BLaER1 treated with 17β-estradiol and CSF1 and Interleukin-3, amounts not matched to agents 10 nM and 100 nM (cell line): ENCODE results near the gene MMP7.
A peak's percentile ranks its signal among the peaks of the same experiment; 100 is the strongest.

Experiments used
- H3K27ac ChIP-seq, 11 experiments: shearing (Covaris generic); formaldehyde crosslinking; 2 replicates each; pipeline ENCODE4 v1.8.1; 2022
- H3K27me3 ChIP-seq, 11 experiments: shearing (Covaris generic); formaldehyde crosslinking; 2 replicates each; pipeline ENCODE4 v1.8.1; 2022
- H3K36me3 ChIP-seq, 11 experiments: shearing (Covaris generic); formaldehyde crosslinking; 2 replicates each; pipeline ENCODE4 v1.8.1; 2022
- H3K4me1 ChIP-seq, 10 experiments: shearing (Covaris generic); formaldehyde crosslinking; 2 replicates each; pipeline ENCODE4 v1.8.1; 2022
- H3K4me2 ChIP-seq, 11 experiments: shearing (Covaris generic); formaldehyde crosslinking; 2 replicates each; pipeline ENCODE4 v1.8.1; 2022
- H3K4me3 ChIP-seq, 10 experiments: shearing (Covaris generic); formaldehyde crosslinking; 2 replicates each; pipeline ENCODE4 v1.8.1; 2022
- H3K9ac ChIP-seq, 11 experiments: shearing (Covaris generic); formaldehyde crosslinking; 2 replicates each; pipeline ENCODE4 v1.8.1; 2022
- H3K9me3 ChIP-seq, 11 experiments: shearing (Covaris generic); formaldehyde crosslinking; replicated peaks in 1 of 11; 2 replicates each; pipeline ENCODE4 v1.8.1; 2022
- H4K20me1 ChIP-seq, 11 experiments: shearing (Covaris generic); formaldehyde crosslinking; 2 replicates each; pipeline ENCODE4 v1.8.1; 2022
- Cebpa-rat ChIP-seq, 11 experiments: shearing (Covaris generic); IDR thresholded peaks; 2 replicates each; pipeline ENCODE4 v1.8.1; 2022

Gene MMP7

DNA sequence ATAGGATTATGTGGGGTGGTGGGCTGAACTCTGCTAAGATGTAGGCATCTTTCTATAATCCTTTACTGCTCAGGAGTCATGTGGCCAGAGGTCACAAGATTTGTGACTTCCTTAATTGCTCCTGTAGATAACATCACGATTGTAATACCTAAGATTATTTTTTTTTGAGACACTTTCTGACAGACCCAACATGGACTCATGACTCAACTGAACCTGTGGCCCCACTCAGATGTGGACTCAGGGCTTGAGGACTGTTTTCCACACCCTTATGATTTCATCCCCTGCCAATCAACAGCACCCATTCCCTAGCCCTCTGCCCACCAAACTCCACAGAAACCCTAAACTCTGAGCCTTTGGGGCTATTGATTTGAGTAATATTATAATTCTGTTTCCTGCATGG, 35.6 kb upstream of the MMP7 start:
- Histone ChIP-seq H3K9ac (no peak overlapping the region), H3K27ac (no peak overlapping the region), H3K36me3 (peaks cover 0 to 12% (median 5%) of the 10 kb centered on the region in 11 experiments; a peak in 5 of 22 replicates), H3K9me3 (peaks cover 50 to 80% (median 61%) of the 10 kb centered on the region in 11 experiments), H4K20me1 (no peaks in the 10 kb centered on the region), H3K4me1 (peaks cover 7 to 35% (median 27%) of the 10 kb centered on the region in 10 experiments), H3K4me2 (no peak overlapping the region), H3K4me3 (peak overlapping the region in 1 of 10 experiments; percentile 30; a peak in 1 of 20 replicates), H3K27me3 (no peaks in the 10 kb centered on the region)
- no peak for TF ChIP-seq Cebpa-rat (IDR thresholded peaks at IDR 0.05)

DNA sequence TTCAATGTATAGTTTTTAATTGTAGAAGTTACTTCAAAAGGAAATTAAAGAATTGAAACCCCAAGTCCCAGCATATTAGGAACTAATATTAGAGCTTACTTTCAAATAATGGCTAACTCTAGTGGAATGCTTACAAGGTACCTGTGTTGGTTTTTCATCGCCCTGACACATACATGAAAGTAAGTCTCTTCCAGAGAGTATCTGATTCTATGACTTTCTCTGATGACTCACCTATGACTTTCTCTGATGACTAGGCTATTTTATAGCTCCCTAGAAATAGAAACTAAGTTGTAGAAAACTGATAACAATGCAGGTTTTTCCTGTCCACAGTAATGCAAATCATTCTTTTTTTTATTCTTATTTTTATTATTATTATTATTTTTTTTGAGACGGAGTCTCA, 33.6 kb upstream of the MMP7 start:
- H3K9me3 ChIP-seq, result peaks cover 36 to 66% (median 51%) of the 10 kb centered on the region in 11 experiments
- H3K9ac ChIP-seq, result no peak overlapping the region
- H3K27ac ChIP-seq, result no peak overlapping the region
- TF ChIP-seq Cebpa-rat (IDR thresholded peaks at IDR 0.05), result no peak
- H4K20me1 ChIP-seq, result no peaks in the 10 kb centered on the region
- H3K4me1 ChIP-seq, result peaks cover 24 to 53% (median 47%) of the 10 kb centered on the region in 10 experiments
- peaks cover 0 to 12% (median 5%) of the 10 kb centered on the region in 11 experiments; a peak in 5 of 22 replicates for H3K36me3 ChIP-seq
- 0 out of 22 replicates have a peak overlapping the region, but pooled peaks of 1 of the 11 experiments have one; percentile 16 for H3K4me2 ChIP-seq
- no peaks in the 10 kb centered on the region for H3K27me3 ChIP-seq
- H3K4me3 ChIP-seq, result no peak overlapping the region

DNA sequence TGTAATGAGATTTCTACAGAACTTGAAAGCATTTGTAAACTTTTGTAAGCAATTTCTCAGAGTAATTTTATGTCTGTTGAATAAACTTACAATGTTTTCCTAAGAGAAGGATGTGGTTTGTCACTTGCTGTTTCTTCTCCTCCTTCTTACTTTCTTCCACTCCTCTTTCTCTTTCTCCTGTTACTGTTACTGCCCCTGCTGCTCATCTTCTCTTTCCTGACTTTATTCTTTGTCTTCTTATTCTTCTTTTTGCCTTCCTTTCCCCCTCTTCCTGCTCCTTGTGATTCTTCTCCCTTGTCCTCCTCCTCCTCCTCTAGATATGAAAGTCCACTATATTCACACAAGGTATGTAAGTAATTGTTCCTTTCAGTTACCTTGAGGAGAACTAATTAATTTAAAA, 31.1 kb upstream of the MMP7 start:
- no peak for TF ChIP-seq Cebpa-rat (IDR thresholded peaks at IDR 0.05)
- peak overlapping the region in 2 of 10 experiments; percentile 39; a peak in 2 of 20 replicates for H3K4me3 ChIP-seq
- peaks cover 24 to 57% (median 48%) of the 10 kb centered on the region in 10 experiments for H3K4me1 ChIP-seq
- no peaks in the 10 kb centered on the region for H3K27me3 ChIP-seq
- H3K9ac ChIP-seq, result peak overlapping the region in 2 of 11 experiments; percentile 15 to 64; a peak in 3 of 22 replicates
- H3K9me3 ChIP-seq, result peaks cover 26 to 66% (median 51%) of the 10 kb centered on the region in 11 experiments
- peak overlapping the region; percentile 60 to 92 (median 76); a peak in 21 of 22 replicates for H3K4me2 ChIP-seq
- H3K36me3 ChIP-seq, result peaks cover 0 to 8% (median 0%) of the 10 kb centered on the region in 11 experiments; a peak in 2 of 22 replicates
- peak overlapping the region in 8 of 11 experiments; percentile 26 to 72 (median 58); a peak in 13 of 22 replicates for H3K27ac ChIP-seq
- no peaks in the 10 kb centered on the region for H4K20me1 ChIP-seq

DNA sequence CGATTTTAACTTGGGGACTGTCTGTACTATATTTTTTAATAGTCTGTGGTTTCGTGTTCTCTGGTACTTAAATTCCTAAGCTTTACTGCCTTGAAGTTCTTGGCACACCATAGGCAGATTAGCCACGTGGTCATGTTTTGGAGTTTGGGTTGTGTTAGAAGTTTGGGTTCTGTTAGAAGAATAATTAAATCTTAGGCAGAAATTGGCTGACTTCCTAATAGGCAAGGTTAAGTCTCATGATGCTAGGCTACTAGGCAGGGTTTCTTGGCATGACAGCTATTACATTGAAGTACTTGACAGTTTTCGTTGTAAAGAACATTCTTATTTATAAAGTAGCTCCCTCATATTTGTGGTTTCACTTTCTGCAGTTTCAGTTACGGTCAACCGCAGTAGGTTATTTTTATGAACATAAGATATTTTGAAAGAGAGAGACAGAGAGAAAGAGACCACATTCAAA, 30.0 kb upstream of the MMP7 start:
- peak overlapping the region in 6 of 10 experiments; percentile 27 to 39 (median 36); a peak in 10 of 20 replicates for H3K4me3 ChIP-seq
- no peak for TF ChIP-seq Cebpa-rat (IDR thresholded peaks at IDR 0.05)
- peaks cover 24 to 57% (median 48%) of the 10 kb centered on the region in 10 experiments for H3K4me1 ChIP-seq
- H3K27me3 ChIP-seq, result no peaks in the 10 kb centered on the region
- peaks cover 0 to 8% (median 0%) of the 10 kb centered on the region in 11 experiments; a peak in 2 of 22 replicates for H3K36me3 ChIP-seq
- peak overlapping the region in 8 of 11 experiments; percentile 3 to 64 (median 14); a peak in 7 of 22 replicates for H3K9ac ChIP-seq
- peak overlapping the region; percentile 60 to 92 (median 76) for H3K4me2 ChIP-seq
- H3K27ac ChIP-seq, result peak overlapping the region in 10 of 11 experiments; percentile 4 to 72 (median 52); a peak in 19 of 22 replicates
- H3K9me3 ChIP-seq, result peaks cover 16 to 66% (median 41%) of the 10 kb centered on the region in 11 experiments
- H4K20me1 ChIP-seq, result no peaks in the 10 kb centered on the region

DNA sequence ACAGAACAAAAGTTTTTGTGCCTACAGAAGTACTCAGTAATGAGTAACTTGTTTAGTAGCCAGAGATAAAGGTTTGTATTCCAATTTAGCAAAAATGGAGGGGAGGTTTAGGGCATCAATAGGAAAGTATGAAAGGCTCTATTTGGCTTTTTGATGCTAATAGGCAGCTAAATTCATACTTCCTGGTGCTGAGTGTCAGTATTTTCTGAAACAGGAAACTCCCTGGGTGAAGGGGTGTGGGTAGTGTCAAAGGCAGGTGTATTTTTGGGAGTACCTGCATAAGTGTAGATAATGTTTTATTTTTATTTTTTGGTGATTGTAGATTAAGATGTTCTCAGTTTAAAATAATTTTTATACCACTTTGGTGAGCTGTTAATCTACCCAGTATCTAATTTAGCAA, 29.3 kb upstream of the MMP7 start:
- Histone ChIP-seq H3K4me3 (peak overlapping the region in 2 of 10 experiments; percentile 23 to 39; a peak in 2 of 20 replicates), H3K36me3 (peaks cover 0 to 8% (median 0%) of the 10 kb centered on the region in 11 experiments; a peak in 2 of 22 replicates), H3K4me1 (peaks cover 24 to 57% (median 48%) of the 10 kb centered on the region in 10 experiments), H4K20me1 (no peaks in the 10 kb centered on the region), H3K27ac (peak overlapping the region in 5 of 11 experiments; percentile 49 to 72 (median 64); a peak in 7 of 22 replicates), H3K4me2 (peak overlapping the region; percentile 60 to 92 (median 76); a peak in 21 of 22 replicates), H3K9ac (no peak overlapping the region; a peak in 1 of 22 replicates), H3K27me3 (no peaks in the 10 kb centered on the region; a peak in 1 of 22 replicates), H3K9me3 (peaks cover 13 to 62% (median 34%) of the 10 kb centered on the region in 11 experiments)
- TF ChIP-seq Cebpa-rat (IDR thresholded peaks at IDR 0.05), result no peak

DNA sequence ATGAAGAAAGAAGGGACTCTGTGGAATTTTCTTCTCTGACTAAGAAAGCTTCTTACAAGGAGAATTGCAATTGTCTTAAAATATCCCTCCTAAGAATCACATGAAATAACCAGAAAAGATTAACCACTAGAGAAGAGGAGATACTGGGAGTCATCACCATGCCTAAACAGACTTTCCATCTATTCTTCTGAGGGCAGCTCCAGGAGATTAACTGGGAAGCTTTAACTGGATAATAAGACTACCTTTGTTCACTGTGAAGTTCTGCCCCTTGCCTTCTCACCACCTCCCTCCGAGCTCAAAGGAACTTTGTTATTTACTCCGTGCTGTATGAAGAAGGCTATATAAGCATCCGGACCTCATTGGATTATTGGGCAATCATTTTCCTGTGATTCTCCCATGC, 24.5 kb upstream of the MMP7 start:
- Histone ChIP-seq H3K4me3 (no peak overlapping the region), H3K9me3 (peaks cover 13 to 38% (median 29%) of the 10 kb centered on the region in 11 experiments), H3K36me3 (peaks cover 0 to 8% (median 0%) of the 10 kb centered on the region in 11 experiments; a peak in 2 of 22 replicates), H3K4me1 (peaks cover 7 to 20% (median 10%) of the 10 kb centered on the region in 10 experiments; a peak in 19 of 20 replicates), H3K27me3 (peaks cover 0 to 31% (median 0%) of the 10 kb centered on the region in 11 experiments; a peak in 6 of 22 replicates), H4K20me1 (no peaks in the 10 kb centered on the region), H3K9ac (no peak overlapping the region), H3K27ac (no peak overlapping the region), H3K4me2 (no peak overlapping the region)
- 0 out of 22 replicates have a peak, but pooled peaks of 1 of the 11 experiments have one; percentile 9 for TF ChIP-seq Cebpa-rat (IDR thresholded peaks at IDR 0.05)

DNA sequence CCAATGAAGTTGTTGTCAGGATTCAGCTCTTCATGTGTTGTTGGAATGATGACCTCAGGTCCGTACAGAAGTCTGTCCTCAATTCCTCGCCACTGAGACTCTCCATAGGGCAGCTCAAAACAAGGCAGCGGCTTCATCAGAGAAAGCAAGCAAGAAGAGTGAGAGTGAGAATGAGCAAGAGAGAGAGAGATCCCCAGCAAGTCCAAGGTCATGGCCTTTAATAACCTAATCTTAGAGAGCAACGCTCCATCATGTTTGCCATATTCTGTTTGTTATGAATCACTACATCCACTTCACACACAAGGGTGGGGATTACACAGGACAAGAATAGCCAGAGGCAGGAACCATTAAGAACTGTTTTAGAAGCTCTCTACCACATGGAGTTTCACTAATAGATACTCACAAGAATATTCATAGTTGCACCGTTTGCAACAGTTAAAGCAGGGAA, 23.3 kb upstream of the MMP7 start:
- H3K4me1 ChIP-seq, result peaks cover 0 to 8% (median 0%) of the 10 kb centered on the region in 10 experiments; a peak in 6 of 20 replicates
- H3K27ac ChIP-seq, result no peak overlapping the region
- H3K9ac ChIP-seq, result no peak overlapping the region
- peaks cover 11 to 35% (median 25%) of the 10 kb centered on the region in 11 experiments for H3K9me3 ChIP-seq
- H4K20me1 ChIP-seq, result no peaks in the 10 kb centered on the region
- H3K27me3 ChIP-seq, result peaks cover 0 to 33% (median 0%) of the 10 kb centered on the region in 11 experiments; a peak in 7 of 22 replicates
- TF ChIP-seq Cebpa-rat (IDR thresholded peaks at IDR 0.05), result no peak
- H3K4me3 ChIP-seq, result no peak overlapping the region
- H3K4me2 ChIP-seq, result no peak overlapping the region
- H3K36me3 ChIP-seq, result peaks cover 0 to 8% (median 0%) of the 10 kb centered on the region in 11 experiments; a peak in 2 of 22 replicates

DNA sequence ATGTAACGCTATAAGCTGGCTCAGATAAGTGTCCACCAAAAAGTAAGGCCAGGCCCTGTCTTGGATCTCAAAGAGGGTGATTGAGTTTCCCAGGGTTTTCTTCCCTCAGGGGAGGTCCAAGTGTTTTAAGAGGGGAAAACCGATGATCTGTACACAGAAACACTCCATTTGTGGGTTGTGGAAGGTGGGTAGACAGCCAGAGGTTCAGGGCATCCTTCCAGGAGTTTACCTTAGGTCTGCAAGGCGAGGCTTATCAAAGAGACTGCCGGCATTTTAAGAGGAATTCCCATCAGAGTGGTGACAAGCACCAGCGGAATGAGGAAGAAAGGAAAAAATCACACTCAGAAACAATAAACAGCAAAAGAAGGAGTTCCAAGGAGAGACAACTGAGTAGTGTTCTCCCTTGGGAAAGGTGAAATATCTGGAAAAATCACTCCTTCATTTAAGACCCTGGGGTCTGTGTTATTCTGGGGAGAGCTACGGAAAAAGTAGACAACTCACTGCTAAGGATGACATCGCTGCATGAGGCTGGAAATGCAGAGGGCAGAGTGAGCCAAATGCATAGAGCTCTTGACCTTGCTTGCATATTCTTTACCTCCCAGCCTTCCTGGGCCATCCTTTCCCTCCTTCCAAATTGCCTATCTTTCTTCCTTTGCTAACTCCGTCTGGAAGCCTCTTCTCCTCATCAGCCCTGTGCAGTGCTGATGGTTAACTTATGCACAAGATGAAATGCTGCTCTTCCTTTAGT, 22.1 kb upstream of the MMP7 start:
- Histone ChIP-seq H3K27ac (no peak overlapping the region), H3K27me3 (peaks cover 0 to 41% (median 0%) of the 10 kb centered on the region in 11 experiments; a peak in 7 of 22 replicates), H3K4me2 (no peak overlapping the region), H3K9me3 (peaks cover 0 to 22% (median 13%) of the 10 kb centered on the region in 11 experiments; a peak in 21 of 22 replicates), H3K4me3 (no peak overlapping the region), H3K4me1 (peaks cover 4 to 13% (median 5%) of the 10 kb centered on the region in 10 experiments), H3K36me3 (no peaks in the 10 kb centered on the region), H4K20me1 (no peaks in the 10 kb centered on the region), H3K9ac (no peak overlapping the region)
- no peak for TF ChIP-seq Cebpa-rat (IDR thresholded peaks at IDR 0.05)
